Hepatocyte (in vitro differentiated cells): ENCODE results near the gene PROX2. TPM values are rescaled to one million over a fixed set of nuclear protein-coding genes. Genes with fewer than 3 reads are reported as not detected.

Experiments used
- DNase-seq: peaks from one replicate; pipeline ENCODE4 v3.0.0-alpha.2; 2016; ENCODE audit warnings: low spot score
- H2AFZ ChIP-seq: fragments of 200-600 bp; sonication (generic); 2 replicates; pipeline ENCODE4 v1.6.0; 2016; ENCODE audit warnings: antibody characterized with exemption, mild to moderate bottlenecking
- H3K27ac ChIP-seq: fragments of 200-600 bp; sonication (generic); 2 replicates; pipeline ENCODE4 v1.5.1; 2016; ENCODE audit warnings: mild to moderate bottlenecking
- H3K27me3 ChIP-seq: fragments of 200-600 bp; sonication (generic); 2 replicates; pipeline ENCODE4 v1.6.1; 2016
- H3K36me3 ChIP-seq: fragments of 200-600 bp; sonication (generic); replicated peaks from 2 replicates; pipeline ENCODE4 v1.5.1; 2016; ENCODE audit warnings: low read depth; ENCODE audit not compliant: insufficient read depth
- H3K4me1 ChIP-seq: fragments of 200-600 bp; sonication (generic); 2 replicates; pipeline ENCODE4 v1.5.1; 2016; ENCODE audit warnings: mild to moderate bottlenecking, moderate library complexity; ENCODE audit not compliant: insufficient read depth
- H3K4me2 ChIP-seq: fragments of 200-600 bp; sonication (generic); 2 replicates; pipeline ENCODE4 v1.6.0; 2016
- H3K4me3 ChIP-seq: fragments of 200-600 bp; sonication (generic); 2 replicates; pipeline ENCODE4 v1.5.1; 2016; ENCODE audit warnings: mild to moderate bottlenecking
- H3K79me2 ChIP-seq: fragments of 200-600 bp; sonication (generic); 2 replicates; pipeline ENCODE4 v1.6.0; 2017; ENCODE audit warnings: mild to moderate bottlenecking
- H3K9me2 ChIP-seq: fragments of 200-600 bp; sonication (generic); replicated peaks from 2 replicates; pipeline ENCODE4 v1.6.0; 2017; ENCODE audit warnings: mild to moderate bottlenecking; ENCODE audit not compliant: insufficient read depth
- H3K9me3 ChIP-seq: fragments of 200-600 bp; sonication (generic); 2 replicates; pipeline ENCODE4 v1.5.1; 2016; ENCODE audit warnings: low read depth, mild to moderate bottlenecking
- H4K20me1 ChIP-seq: fragments of 200-600 bp; sonication (generic); 2 replicates; pipeline ENCODE4 v1.6.0; 2016; ENCODE audit warnings: mild to moderate bottlenecking; ENCODE audit not compliant: insufficient read depth, poor library complexity, severe bottlenecking
- CTCF ChIP-seq: fragments of 200-600 bp; sonication (generic); IDR thresholded peaks from 2 replicates; pipeline ENCODE4 v1.5.1; 2016; ENCODE audit warnings: antibody characterized with exemption, mild to moderate bottlenecking; ENCODE audit not compliant: poor library complexity
- EZH2 ChIP-seq: fragments of 200-600 bp; sonication (generic); IDR thresholded peaks from 2 replicates; pipeline ENCODE4 v1.6.1; 2016; ENCODE audit warnings: antibody characterized with exemption, mild to moderate bottlenecking, borderline replicate concordance
- EZH2phosphoT487 ChIP-seq: fragments of 200-600 bp; sonication (generic); IDR thresholded peaks from one replicate; pipeline ENCODE4 v1.6.1; 2018; ENCODE audit warnings: antibody characterized with exemption, mild to moderate bottlenecking, low read depth, moderate library complexity; ENCODE audit not compliant: unreplicated experiment, severe bottlenecking
- WGBS: methylation state at CpG from one replicate; pipeline ENCODE4 v1.1.6; 2016; ENCODE audit warnings: low lambda C conversion rate; ENCODE audit errors: missing lambda C conversion rate; 5-methylcytosine and 5-hydroxymethylcytosine counted together
- polyA plus RNA-seq: library from polyadenylated mRNA; unstranded; fragments of >200 nt; fragmentation: Nextera tagmentation; extraction: Ambion mirVana; gene quantifications from 2 replicates; pipeline ENCODE4 v1.2.1, GENCODE V29; 2016
- total RNA-seq: library from RNA; depleted of rRNA; stranded (reverse); fragments of >200 nt; gene quantifications from 2 replicates; pipeline ENCODE4 v1.2.3, GENCODE V29; 2014

PROX2 gene
- total and polyA plus RNA-seq, 2 experiments from 2014 or later, result not detected

GRCh38 chr14:74897642-74898041 lies 21.7 kb upstream of the PROX2 start:
- TF ChIP-seq CTCF, result no peak
- Histone ChIP-seq H2AFZ (no peak overlapping the region), H3K4me3 (no peak overlapping the region), H3K9me2 (no peaks in the 10 kb centered on the region), H4K20me1 (no peaks in the 10 kb centered on the region), H3K36me3 (peaks cover 12% of the 10 kb centered on the region), H3K27ac (no peak overlapping the region), H3K4me2 (no peak overlapping the region), H3K4me1 (peaks cover 2% of the 10 kb centered on the region), H3K79me2 (peaks cover 3% of the 10 kb centered on the region), H3K9me3 (no peaks in the 10 kb centered on the region), H3K27me3 (no peaks in the 10 kb centered on the region)
- no peak for DNase-seq
- 87% methylated on average over 4 of the region's 4 CpGs for WGBS

GRCh38 chr14:74896400-74896799 lies 20.5 kb upstream of the PROX2 start:
- Histone ChIP-seq H3K27me3 (no peaks in the 10 kb centered on the region), H3K27ac (no peak overlapping the region), H2AFZ (no peak overlapping the region), H3K9me3 (no peaks in the 10 kb centered on the region), H3K4me1 (peaks cover 2% of the 10 kb centered on the region), H4K20me1 (no peaks in the 10 kb centered on the region), H3K79me2 (peaks cover 4% of the 10 kb centered on the region), H3K9me2 (no peaks in the 10 kb centered on the region), H3K36me3 (peaks cover 12% of the 10 kb centered on the region), H3K4me2 (no peak overlapping the region), H3K4me3 (no peak overlapping the region)
- WGBS, result 92% methylated on average over 3 of the region's 3 CpGs
- no peak for TF ChIP-seq EZH2
- no peak for TF ChIP-seq CTCF
- no peak for TF ChIP-seq EZH2phosphoT487
- no peak for DNase-seq

- Histone ChIP-seq H3K27ac (no peak overlapping the region), H3K9me3 (no peaks in the 10 kb centered on the region), H3K36me3 (peaks cover 12% of the 10 kb centered on the region), H3K79me2 (peaks cover 13% of the 10 kb centered on the region), H3K4me3 (no peak overlapping the region), H3K27me3 (no peaks in the 10 kb centered on the region), H3K4me1 (peaks cover 5% of the 10 kb centered on the region), H4K20me1 (peaks cover under 1% of the 10 kb centered on the region), H3K4me2 (no peak overlapping the region), H2AFZ (no peak overlapping the region), H3K9me2 (no peaks in the 10 kb centered on the region)
- 86% methylated on average over 4 of the region's 4 CpGs for WGBS
- TF ChIP-seq CTCF, result no peak
- TF ChIP-seq EZH2, result no peak
- no peak for TF ChIP-seq EZH2phosphoT487
- DNase-seq, result no peak
Measured at GRCh38 chr14:74893614-74894091, 17.7 kb upstream of the PROX2 start.

GRCh38 chr14:74892745-74893144 lies 16.8 kb upstream of the PROX2 start:
- Histone ChIP-seq H3K4me1 (peaks cover 13% of the 10 kb centered on the region), H3K36me3 (peaks cover 12% of the 10 kb centered on the region), H3K27me3 (no peaks in the 10 kb centered on the region), H3K27ac (no peak overlapping the region), H2AFZ (no peak overlapping the region), H3K4me2 (no peak overlapping the region), H3K9me3 (no peaks in the 10 kb centered on the region), H3K9me2 (no peaks in the 10 kb centered on the region), H3K79me2 (peaks cover 16% of the 10 kb centered on the region), H3K4me3 (no peak overlapping the region), H4K20me1 (peaks cover 9% of the 10 kb centered on the region)
- no peak for DNase-seq
- 88% methylated on average over 5 of the region's 5 CpGs for WGBS
- no peak for TF ChIP-seq CTCF
